Lower leg skin (tissue), 4 donors: ENCODE measurements around the gene HOGA1. TPM values are rescaled to one million over a fixed set of nuclear protein-coding genes. Genes with fewer than 3 reads are reported as not detected.

ENCODE experiments used
- DNase-seq, 2 donors: peaks; one replicate each; pipeline ENCODE4 v3.0.0-alpha.2; 2019; ENCODE audit warnings: low spot score in 2 of 2
- H3K4me3 ChIP-seq: fragments of 200-600 bp; sonication (generic); 2 replicates; pipeline ENCODE4 v1.5.1; 2017; ENCODE audit warnings: mild to moderate bottlenecking, low read depth; ENCODE audit not compliant: poor library complexity, severe bottlenecking
- POLR2A ChIP-seq, 2 donors: fragments of 450-650 bp; IDR thresholded peaks; one replicate each; pipeline ENCODE4 v1.6.1; 2016 to 2017; ENCODE audit warnings: antibody characterized with exemption in 2 of 2, mild to moderate bottlenecking in 1 of 2, moderate library complexity in 1 of 2
- WGBS, 2 donors: methylation state at CpG; one replicate each; pipeline ENCODE4 v1.1.5; 2018; 5-methylcytosine and 5-hydroxymethylcytosine counted together
- intact Hi-C: fragments of 100-400 bp; cut with DNase I; formaldehyde crosslinking; loops from one replicate; pipeline ENCODE4 v1.15.0; 2023; ENCODE audit warnings: low total_unique reads
- total RNA-seq, 4 donors: library from RNA; depleted of rRNA; stranded (reverse); fragments of >200 nt; gene quantifications; one replicate each; pipeline ENCODE4 v1.1.0, GENCODE V29; 2016
- TF ChIP-seq, protein P1 (sequence below), 3 donors: fragments of 450-650 bp; IDR thresholded peaks; one replicate each; pipeline ENCODE4 v1.5.1; 2016; ENCODE audit warnings: antibody characterized with exemption in 3 of 3, mild to moderate bottlenecking in 3 of 3, moderate library complexity in 2 of 3

The HOGA1 gene
- total RNA-seq, 4 donors from 2014 or later: 1.3 to 3.6 (median 2.1) TPM

DNA sequence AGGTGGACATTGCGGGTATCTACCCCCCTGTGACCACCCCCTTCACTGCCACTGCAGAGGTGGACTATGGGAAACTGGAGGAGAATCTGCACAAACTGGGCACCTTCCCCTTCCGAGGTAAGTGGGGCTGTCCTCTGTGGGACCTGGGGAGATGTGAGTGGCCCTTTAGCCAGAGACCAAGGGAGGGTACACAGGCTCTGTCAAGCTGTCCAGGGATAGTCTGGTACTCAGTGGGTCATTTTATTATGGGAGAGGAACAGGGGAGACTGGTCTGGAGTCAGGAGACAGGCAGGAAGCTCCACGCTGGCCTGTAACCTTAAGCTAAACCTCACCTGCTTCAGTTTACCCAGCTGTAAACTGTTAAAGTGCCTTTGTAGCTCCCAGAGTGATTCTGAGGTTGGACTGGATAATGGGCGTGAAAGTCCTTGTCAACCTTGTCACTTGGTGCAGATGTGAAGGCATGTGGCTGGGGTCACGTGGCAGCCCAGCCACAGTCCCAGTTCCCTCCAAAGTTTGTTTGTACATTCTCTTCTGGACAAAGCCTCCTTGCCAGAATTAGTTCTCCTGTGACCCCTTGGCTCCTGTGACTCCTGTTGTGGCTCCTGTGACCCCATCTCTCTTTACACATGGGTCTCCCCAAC is 729 bp downstream of the HOGA1 start:
- no peak overlapping the region for H3K4me3 ChIP-seq
- intact Hi-C loops: no loop called here
- no peak for DNase-seq
- no peak for TF ChIP-seq POLR2A (IDR thresholded peaks at IDR 0.05)
- TF ChIP-seq, protein P1, sequence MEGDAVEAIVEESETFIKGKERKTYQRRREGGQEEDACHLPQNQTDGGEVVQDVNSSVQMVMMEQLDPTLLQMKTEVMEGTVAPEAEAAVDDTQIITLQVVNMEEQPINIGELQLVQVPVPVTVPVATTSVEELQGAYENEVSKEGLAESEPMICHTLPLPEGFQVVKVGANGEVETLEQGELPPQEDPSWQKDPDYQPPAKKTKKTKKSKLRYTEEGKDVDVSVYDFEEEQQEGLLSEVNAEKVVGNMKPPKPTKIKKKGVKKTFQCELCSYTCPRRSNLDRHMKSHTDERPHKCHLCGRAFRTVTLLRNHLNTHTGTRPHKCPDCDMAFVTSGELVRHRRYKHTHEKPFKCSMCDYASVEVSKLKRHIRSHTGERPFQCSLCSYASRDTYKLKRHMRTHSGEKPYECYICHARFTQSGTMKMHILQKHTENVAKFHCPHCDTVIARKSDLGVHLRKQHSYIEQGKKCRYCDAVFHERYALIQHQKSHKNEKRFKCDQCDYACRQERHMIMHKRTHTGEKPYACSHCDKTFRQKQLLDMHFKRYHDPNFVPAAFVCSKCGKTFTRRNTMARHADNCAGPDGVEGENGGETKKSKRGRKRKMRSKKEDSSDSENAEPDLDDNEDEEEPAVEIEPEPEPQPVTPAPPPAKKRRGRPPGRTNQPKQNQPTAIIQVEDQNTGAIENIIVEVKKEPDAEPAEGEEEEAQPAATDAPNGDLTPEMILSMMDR (IDR thresholded peaks at IDR 0.05): no peak
- WGBS, 2 donors: 83 to 89% methylated on average over 5 of the region's 5 CpGs

DNA sequence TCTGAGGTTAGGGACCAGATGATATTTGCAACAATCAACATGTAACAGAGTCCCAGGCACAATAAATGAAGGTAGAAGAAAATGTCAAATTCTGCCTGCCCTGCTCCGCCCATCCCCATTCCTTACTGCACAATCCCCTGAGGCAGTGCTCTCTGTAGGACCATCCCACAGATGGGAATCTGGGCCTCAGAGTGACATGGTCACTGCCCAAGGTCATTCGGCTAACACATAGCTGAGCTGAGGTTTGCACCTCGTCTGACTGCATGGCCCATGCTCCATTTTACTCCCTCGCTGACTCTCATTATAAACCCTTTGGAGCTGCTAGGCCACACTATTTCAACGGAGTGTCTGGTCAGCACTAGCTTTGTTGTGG is 1.2 kb downstream of the HOGA1 start:
- no peak for DNase-seq
- 91 to 97% methylated on average over 5 of the region's 5 CpGs for WGBS, 2 donors
- intact Hi-C loops: no loop called here
- no peak for TF ChIP-seq POLR2A (IDR thresholded peaks at IDR 0.05)
- TF ChIP-seq, protein P1 (IDR thresholded peaks at IDR 0.05): no peak
- H3K4me3 ChIP-seq: no peak overlapping the region

DNA sequence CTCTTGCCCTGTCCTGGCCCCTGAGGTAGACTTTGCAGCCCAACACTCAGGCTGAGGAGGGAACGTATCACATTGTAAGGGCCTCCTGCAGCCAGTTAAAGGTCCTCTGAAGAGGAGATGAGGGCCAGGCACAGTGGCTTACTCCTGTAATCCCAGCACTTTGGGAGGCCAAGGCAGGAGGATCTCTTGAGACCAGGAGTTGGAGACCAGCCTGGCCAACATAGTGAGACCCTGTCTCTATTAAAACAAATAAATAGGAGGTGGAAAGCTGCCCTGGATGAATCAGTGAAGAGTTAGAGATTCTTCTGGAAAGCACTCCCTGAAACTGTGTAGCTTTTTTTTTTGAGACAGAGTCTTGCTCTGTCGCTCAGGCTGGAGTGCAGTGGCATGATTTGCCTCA is 3.0 kb downstream of the HOGA1 start:
- H3K4me3 ChIP-seq: no peak overlapping the region
- intact Hi-C loops: no loop called here
- no peak for DNase-seq
- no peak for TF ChIP-seq POLR2A (IDR thresholded peaks at IDR 0.05)
- TF ChIP-seq, protein P1 (IDR thresholded peaks at IDR 0.05): no peak
- WGBS, 2 donors: 91% methylated on average over 2 of the region's 2 CpGs

DNA sequence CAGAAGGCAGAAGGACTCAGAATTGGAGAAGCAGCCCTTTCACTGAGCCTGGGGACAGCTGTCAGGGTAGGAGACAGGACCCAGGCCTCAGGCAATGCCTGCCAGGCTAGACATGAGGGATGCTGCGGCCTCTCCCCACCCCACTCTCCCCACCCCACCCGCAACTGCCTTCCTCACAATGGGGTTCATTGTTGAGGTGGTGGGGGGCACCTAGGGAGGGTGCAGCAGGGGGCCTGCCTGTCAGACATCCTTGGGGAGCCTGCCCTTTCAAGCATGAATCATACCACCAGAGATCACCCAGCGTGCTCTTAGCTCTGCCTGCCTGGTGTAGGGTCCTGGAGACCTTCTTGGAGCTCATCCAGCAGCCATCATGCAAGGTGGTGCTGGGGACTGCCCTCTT is 5.3 kb downstream of the HOGA1 start, which contains the start of gene C10orf62:
TSS of gene C10orf62 (plus strand) at position 243 of the 400 bp plus-strand sequence. CDS start 177 bp downstream, outside the sequence.
- no peak for DNase-seq
- intact Hi-C loops: no loop called here
- TF ChIP-seq, protein P1 (IDR thresholded peaks at IDR 0.05): no peak
- TF ChIP-seq POLR2A (IDR thresholded peaks at IDR 0.05): no peak
- H3K4me3 ChIP-seq: no peak within 1 kb of the TSS
- 52 to 78% methylated on average over 3 of the region's 3 CpGs for WGBS, 2 donors

DNA sequence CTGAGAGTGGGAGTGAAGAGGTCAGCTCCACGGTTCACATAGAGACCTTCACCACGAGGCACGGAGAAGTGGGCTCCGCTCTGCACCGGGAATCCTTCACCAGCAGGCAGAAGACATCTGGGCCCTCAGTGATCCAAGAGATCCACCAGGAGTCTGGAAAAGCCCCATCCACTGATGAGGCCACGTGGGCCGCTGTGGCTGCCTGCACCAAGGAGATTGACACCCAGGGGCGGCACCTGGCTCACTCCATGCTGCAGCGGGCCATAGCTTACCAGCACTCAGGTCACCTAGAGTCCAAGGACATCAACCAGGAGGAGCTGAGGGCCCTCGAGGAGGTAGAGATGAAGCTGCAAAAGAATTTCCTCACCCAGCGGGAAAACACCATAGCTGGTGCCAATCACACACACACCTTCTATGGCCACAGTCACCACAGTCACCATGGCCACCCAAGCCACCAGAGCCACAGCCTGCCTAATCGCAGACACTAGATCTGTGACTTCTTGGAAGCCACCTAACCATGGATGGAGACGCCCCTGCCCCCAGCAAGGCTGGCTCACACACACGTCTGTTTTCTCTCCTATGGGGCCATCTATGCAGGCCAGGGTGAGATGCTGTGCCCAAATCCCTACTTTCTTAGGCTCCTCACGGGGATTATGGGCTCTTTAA is 6.0 kb downstream of the HOGA1 start:
- TF ChIP-seq, protein P1 (IDR thresholded peaks at IDR 0.05): no peak
- TF ChIP-seq POLR2A (IDR thresholded peaks at IDR 0.05): no peak
- no peak for DNase-seq
- H3K4me3 ChIP-seq: no peak overlapping the region
- WGBS, 2 donors: 89 to 90% methylated on average over 12 to 15 of the region's 15 CpGs
- intact Hi-C loops: no loop called here
